GM04503 (cell line): Measurements from ENCODE around the gene ATF6.

ENCODE experiments used
- DNase-seq: peaks from one replicate; pipeline ENCODE4 v3.0.0-alpha.2; 2012; ENCODE audit warnings: low read depth

ATF6 gene

GRCh38 chr1:162003061-162003829 lies 237.1 kb downstream of the ATF6 start:
- peak; percentile 99 for DNase-seq

- DNase-seq = peak; percentile 76
These were observed 237.7 kb downstream of the ATF6 start for GRCh38 chr1:162003830-162004215.

- DNase-seq = no peak
These were observed 238.4 kb downstream of the ATF6 start for GRCh38 chr1:162004441-162004950.

- no peak for DNase-seq
These were observed 240.0 kb downstream of the ATF6 start for GRCh38 chr1:162006081-162006480.

- DNase-seq = no peak
These were observed 241.3 kb downstream of the ATF6 start for GRCh38 chr1:162007466-162007865.

GRCh38 chr1:162008799-162009198 lies 242.7 kb downstream of the ATF6 start:
- DNase-seq = no peak

- DNase-seq = no peak
These were observed 243.5 kb downstream of the ATF6 start for GRCh38 chr1:162009501-162010174.

- no peak for DNase-seq
These were observed 244.0 kb downstream of the ATF6 start for GRCh38 chr1:162010175-162010506.

GRCh38 chr1:162011337-162012012 lies 245.4 kb downstream of the ATF6 start:
- no peak for DNase-seq

- DNase-seq = no peak
These were observed 247.2 kb downstream of the ATF6 start for GRCh38 chr1:162013289-162013688.
